Activated naive CD8-positive, alpha-beta T cell treated with anti-CD3 and anti-CD28 coated beads, Interleukin-2, amount 50 U/mL, for 16 hours (primary cell): Measurements from ENCODE around the gene COPB2.
"Not testable (repeated sequence)": the region's sequence is repeated elsewhere in the genome, so short reads cannot be mapped to it uniquely, and the experiment has no call there.

Experiments used
- DNase-seq: peaks from one replicate; pipeline ENCODE4 v3.0.0-alpha.2; 2020; ENCODE audit warnings: low read depth, low spot score

Gene COPB2

GRCh38 chr3:139389552-139390368 is at the start of gene COPB2:
COPB2 (minus strand) TSS chr3:139389647; CDS start chr3:139389550, 97 bp downstream.
- DNase-seq: peak; percentile 86

GRCh38 chr3:139434764-139435307 is 45.4 kb upstream of the COPB2 start:
- DNase-seq: no peak

GRCh38 chr3:139434228-139434627 is 44.8 kb upstream of the COPB2 start:
- DNase-seq: no peak

- no peak for DNase-seq
These were observed 43.6 kb upstream of the COPB2 start for GRCh38 chr3:139433089-139433488.

GRCh38 chr3:139430493-139430892 is 41.0 kb upstream of the COPB2 start:
- DNase-seq: no peak

- DNase-seq: no peak
These were observed 38.0 kb upstream of the COPB2 start for GRCh38 chr3:139427283-139428060.

GRCh38 chr3:139425745-139426400 is 36.4 kb upstream of the COPB2 start:
- DNase-seq: no peak

GRCh38 chr3:139423232-139423631 is 33.8 kb upstream of the COPB2 start:
- no peak for DNase-seq

- DNase-seq: no peak
These were observed 32.0 kb upstream of the COPB2 start for GRCh38 chr3:139421460-139421859.

- no peak for DNase-seq
These were observed 31.6 kb upstream of the COPB2 start for GRCh38 chr3:139421040-139421439.

GRCh38 chr3:139418144-139418543 is 28.7 kb upstream of the COPB2 start:
- DNase-seq: no peak

GRCh38 chr3:139416275-139416674 is 26.8 kb upstream of the COPB2 start:
- DNase-seq: no peak

GRCh38 chr3:139414608-139415224 is 25.3 kb upstream of the COPB2 start:
- no peak for DNase-seq

- DNase-seq: not testable (repeated sequence)
These were observed 23.4 kb upstream of the COPB2 start for GRCh38 chr3:139412891-139413290.

GRCh38 chr3:139401155-139401554 is 11.7 kb upstream of the COPB2 start:
- not testable (repeated sequence) for DNase-seq

GRCh38 chr3:139396707-139397106 is 7.3 kb upstream of the COPB2 start:
- DNase-seq: no peak

GRCh38 chr3:139394116-139394515 is 4.7 kb upstream of the COPB2 start:
- DNase-seq: no peak

- no peak for DNase-seq
These were observed 461 bp downstream of the COPB2 start for GRCh38 chr3:139388821-139389551.

GRCh38 chr3:139388077-139388476 is 1.4 kb downstream of the COPB2 start:
- no peak for DNase-seq

- not testable (repeated sequence) for DNase-seq
These were observed 7.2 kb downstream of the COPB2 start for GRCh38 chr3:139382291-139382690.

GRCh38 chr3:139380575-139380974 is 8.9 kb downstream of the COPB2 start:
- DNase-seq: no peak
